Sigmoid colon (tissue), 4 donors: Measurements from ENCODE around the gene COL25A1.

ENCODE experiments used
- CTCF ChIP-seq, 4 experiments: fragments of 450-650 bp in 3 of 4; fragments of 200-600 bp in 1 of 4; IDR thresholded peaks; one replicate each; pipeline ENCODE4 v1.5.1; 2016 to 2019; ENCODE audit warnings: antibody characterized with exemption in 4 of 4, mild to moderate bottlenecking in 3 of 4, moderate library complexity in 2 of 4
- EP300 ChIP-seq, 4 donors: sonication (generic); formaldehyde crosslinking; IDR thresholded peaks; one replicate each; pipeline ENCODE4 v1.6.1; 2017; ENCODE audit warnings: antibody characterized with exemption in 4 of 4
- POLR2A ChIP-seq, 2 donors: fragments of 450-650 bp; IDR thresholded peaks; one replicate each; pipeline ENCODE4 v1.6.1; 2016; ENCODE audit warnings: antibody characterized with exemption in 2 of 2, mild to moderate bottlenecking in 2 of 2, moderate library complexity in 2 of 2

- TF ChIP-seq CTCF (IDR thresholded peaks at IDR 0.05): no peak
- TF ChIP-seq EP300 (IDR thresholded peaks at IDR 0.05): no peak
- no peak for TF ChIP-seq POLR2A (IDR thresholded peaks at IDR 0.05)
These were observed 210.6 kb downstream of the COL25A1 start for GRCh38 chr4:109091727-109092409.
